Large intestine (tissue), 12 donors: ENCODE results near the gene DHRSX. TPM values are rescaled to one million over a fixed set of nuclear protein-coding genes. Genes with fewer than 3 reads are reported as not detected.

Source experiments
- DNase-seq, 2 donors: peaks; one replicate each; pipeline versions ENCODE4 v3.0.0 to v3.0.0-alpha.2; 2013
- H3K27ac ChIP-seq: one replicate; pipeline ENCODE4 v1.5.1; 2013; ENCODE audit warnings: low read length
- H3K27me3 ChIP-seq: 2 replicates; pipeline ENCODE4 v1.6.1; 2013; ENCODE audit warnings: low read length; ENCODE audit not compliant: control insufficient read depth, insufficient read depth
- H3K36me3 ChIP-seq: 2 replicates; pipeline ENCODE4 v1.6.1; 2013; ENCODE audit warnings: low read length; ENCODE audit not compliant: control insufficient read depth, insufficient read depth
- H3K4me1 ChIP-seq: one replicate; pipeline ENCODE4 v1.6.1; 2013; ENCODE audit warnings: low read length; ENCODE audit not compliant: control insufficient read depth, insufficient read depth
- H3K4me3 ChIP-seq: one replicate; pipeline ENCODE4 v1.5.1; 2013; ENCODE audit warnings: low read length
- H3K9me3 ChIP-seq: one replicate; pipeline ENCODE4 v1.6.1; 2013; ENCODE audit warnings: mild to moderate bottlenecking, low read depth, low read length, moderate library complexity; ENCODE audit not compliant: control insufficient read depth
- WGBS: methylation state at CpG from one replicate; pipeline ENCODE4 v1.1.5; 2013; ENCODE audit warnings: low lambda C conversion rate; ENCODE audit not compliant: insufficient coverage; 5-methylcytosine and 5-hydroxymethylcytosine counted together
- long read RNA-seq, 11 donors: transcript quantifications; one replicate each; lab custom pipeline, GENCODE V29; 2026
- polyA plus RNA-seq: library from polyadenylated mRNA; unstranded; fragments of 120-200 nt; gene quantifications from one replicate; pipeline ENCODE4 v1.2.1, GENCODE V29; 2013

DHRSX gene
- 17.9 TPM for polyA plus RNA-seq
- long read RNA-seq, donor 1, transcript DHRSX-201 (7 exons, 2,571 nt) = major isoform, 10 of 10 reads
- long read RNA-seq, donor 1, partial matches to known transcripts = 0 of 10 reads
- long read RNA-seq, donor 1, other reads (novel, unspliced or antisense) = 0 of 10 reads
- long read RNA-seq, donor 2, transcript DHRSX-201 (7 exons, 2,571 nt) = major isoform, 12 of 30 reads
- long read RNA-seq, donor 2, partial matches to known transcripts = 18 of 30 reads
- long read RNA-seq, donor 2, other reads (novel, unspliced or antisense) = 0 of 30 reads
- long read RNA-seq, donor 3, transcript DHRSX-201 (7 exons, 2,571 nt) = major isoform, 13 of 39 reads
- long read RNA-seq, donor 3, partial matches to known transcripts = 26 of 39 reads
- long read RNA-seq, donor 3, other reads (novel, unspliced or antisense) = 0 of 39 reads
- long read RNA-seq, donor 4, partial matches to known transcripts = 0 of 1 reads
- long read RNA-seq, donor 4, other reads (novel, unspliced or antisense) = 0 of 1 reads
- long read RNA-seq, donor 5, partial matches to known transcripts = 8 of 12 reads
- long read RNA-seq, donor 5, other reads (novel, unspliced or antisense) = 0 of 12 reads
- long read RNA-seq, donor 6, transcript DHRSX-201 (7 exons, 2,571 nt) = major isoform, 6 of 25 reads
- long read RNA-seq, donor 6, partial matches to known transcripts = 19 of 25 reads
- long read RNA-seq, donor 6, other reads (novel, unspliced or antisense) = 0 of 25 reads
- long read RNA-seq, donor 7, transcript DHRSX-201 (7 exons, 2,571 nt) = major isoform, 5 of 13 reads
- long read RNA-seq, donor 7, partial matches to known transcripts = 8 of 13 reads
- long read RNA-seq, donor 7, other reads (novel, unspliced or antisense) = 0 of 13 reads
- long read RNA-seq, donor 8, transcript DHRSX-201 (7 exons, 2,571 nt) = major isoform, 9 of 26 reads
- long read RNA-seq, donor 8, partial matches to known transcripts = 17 of 26 reads
- long read RNA-seq, donor 8, other reads (novel, unspliced or antisense) = 0 of 26 reads
- long read RNA-seq, donor 9, transcript DHRSX-201 (7 exons, 2,571 nt) = major isoform, 8 of 21 reads
- long read RNA-seq, donor 9, partial matches to known transcripts = 13 of 21 reads
- long read RNA-seq, donor 9, other reads (novel, unspliced or antisense) = 0 of 21 reads
- long read RNA-seq, donor 10, transcript DHRSX-201 (7 exons, 2,571 nt) = major isoform, 12 of 18 reads
- long read RNA-seq, donor 10, partial matches to known transcripts = 6 of 18 reads
- long read RNA-seq, donor 10, other reads (novel, unspliced or antisense) = 0 of 18 reads
- long read RNA-seq, donor 11, transcript DHRSX-201 (7 exons, 2,571 nt) = major isoform, 8 of 228 reads
- long read RNA-seq, donor 11, partial matches to known transcripts = 142 of 228 reads
- long read RNA-seq, donor 11, other reads (novel, unspliced or antisense) = 78 of 228 reads

GRCh38 chrX:2500803-2501558 lies at the start of gene DHRSX, which contains the start of gene ZBED1:
Gene DHRSX, minus strand, starts transcription at chrX:2500976. Its CDS starts 51 bp downstream, at chrX:2500925.
Gene ZBED1, minus strand, starts transcription at chrX:2500976. Its CDS starts 10,257 bp downstream, at chrX:2490719.
- H3K27ac ChIP-seq = peak within 1 kb of the TSS; percentile 92
- no peaks in the 10 kb centered on the region for H3K27me3 ChIP-seq
- peaks cover 3% of the 10 kb centered on the region for H3K36me3 ChIP-seq
- peak in 1 of 2 donors; percentile 51 for DNase-seq
- no CpG with 5 or more reads among the region's 57 CpGs for WGBS
- H3K9me3 ChIP-seq = no peaks in the 10 kb centered on the region
- H3K4me3 ChIP-seq = peak within 1 kb of the TSS; percentile 92
- H3K4me1 ChIP-seq = peaks cover 30% of the 10 kb centered on the region

- peaks cover 4% of the 10 kb centered on the region for H3K27me3 ChIP-seq
- H3K9me3 ChIP-seq = no peaks in the 10 kb centered on the region
- H3K27ac ChIP-seq = no peak overlapping the region
- H3K4me1 ChIP-seq = no peaks in the 10 kb centered on the region
- DNase-seq = no peak
- no peaks in the 10 kb centered on the region for H3K36me3 ChIP-seq
- WGBS = no CpG with 5 or more reads among the region's 7 CpGs
- no peak overlapping the region for H3K4me3 ChIP-seq
These were observed 49.1 kb upstream of the DHRSX start for GRCh38 chrX:2549876-2550275.

GRCh38 chrX:2548711-2549423 lies 48.1 kb upstream of the DHRSX start:
- no peak for DNase-seq
- Histone ChIP-seq H3K4me3 (no peak overlapping the region), H3K27me3 (peaks cover 4% of the 10 kb centered on the region), H3K27ac (no peak overlapping the region), H3K4me1 (no peaks in the 10 kb centered on the region), H3K36me3 (no peaks in the 10 kb centered on the region), H3K9me3 (no peaks in the 10 kb centered on the region)
- WGBS = 63% methylated on average over 4 of the region's 11 CpGs

GRCh38 chrX:2547736-2548135 lies 47.0 kb upstream of the DHRSX start:
- WGBS = no CpG with 5 or more reads among the region's 4 CpGs
- no peak for DNase-seq
- Histone ChIP-seq H3K27me3 (peaks cover 4% of the 10 kb centered on the region), H3K4me1 (no peaks in the 10 kb centered on the region), H3K9me3 (no peaks in the 10 kb centered on the region), H3K36me3 (no peaks in the 10 kb centered on the region), H3K27ac (no peak overlapping the region), H3K4me3 (no peak overlapping the region)

GRCh38 chrX:2546496-2546895 lies 45.7 kb upstream of the DHRSX start:
- DNase-seq = no peak
- H3K27ac ChIP-seq = no peak overlapping the region
- WGBS = no CpG with 5 or more reads among the region's 1 CpG
- H3K4me3 ChIP-seq = no peak overlapping the region
- no peaks in the 10 kb centered on the region for H3K36me3 ChIP-seq
- no peaks in the 10 kb centered on the region for H3K9me3 ChIP-seq
- no peaks in the 10 kb centered on the region for H3K4me1 ChIP-seq
- H3K27me3 ChIP-seq = peaks cover 4% of the 10 kb centered on the region

- no CpG with 5 or more reads among the region's 1 CpG for WGBS
- H3K36me3 ChIP-seq = no peaks in the 10 kb centered on the region
- H3K27me3 ChIP-seq = no peaks in the 10 kb centered on the region
- no peak overlapping the region for H3K27ac ChIP-seq
- H3K4me3 ChIP-seq = no peak overlapping the region
- H3K4me1 ChIP-seq = peaks cover 2% of the 10 kb centered on the region
- no peaks in the 10 kb centered on the region for H3K9me3 ChIP-seq
- DNase-seq = peak in 1 of 2 donors; percentile 21
These were observed 44.4 kb upstream of the DHRSX start for GRCh38 chrX:2545144-2545543.

GRCh38 chrX:2542826-2543521 lies 42.2 kb upstream of the DHRSX start:
- DNase-seq = no peak
- 100% methylated on average over 1 of the region's 7 CpGs for WGBS
- Histone ChIP-seq H3K4me1 (peaks cover 2% of the 10 kb centered on the region), H3K36me3 (no peaks in the 10 kb centered on the region), H3K9me3 (no peaks in the 10 kb centered on the region), H3K27me3 (no peaks in the 10 kb centered on the region), H3K27ac (no peak overlapping the region), H3K4me3 (no peak overlapping the region)

GRCh38 chrX:2541603-2542002 lies 40.8 kb upstream of the DHRSX start:
- no peak for DNase-seq
- Histone ChIP-seq H3K36me3 (no peaks in the 10 kb centered on the region), H3K4me1 (peaks cover 2% of the 10 kb centered on the region), H3K27me3 (no peaks in the 10 kb centered on the region), H3K9me3 (no peaks in the 10 kb centered on the region), H3K4me3 (no peak overlapping the region), H3K27ac (no peak overlapping the region)
- 100% methylated on average over 1 of the region's 8 CpGs for WGBS
